AG04449 (cell line): ENCODE data around the gene SNAPIN.

ENCODE experiments used
- CTCF ChIA-PET: fragments of 350-600 bp; formaldehyde crosslinking; extraction: SDS; loops from one replicate; lab custom pipeline; 2021; ENCODE audit warnings: antibody characterized with exemption; lab: Yijun Ruan, JAX
- POLR2A ChIA-PET: fragments of 400-600, 350-600 bp; formaldehyde crosslinking; extraction: SDS; loops from one replicate; lab custom pipeline; 2020; ENCODE audit warnings: antibody characterized with exemption, inconsistent platforms; lab: Yijun Ruan, JAX
- DNase-seq: peaks from one replicate; pipeline ENCODE4 v3.0.0-alpha.2; 2010; ENCODE audit warnings: low read depth, low spot score
- H3K4me3 ChIP-seq: 2 replicates; pipeline ENCODE4 v1.5.1; 2011; ENCODE audit warnings: low read depth, mild to moderate bottlenecking, control low read depth, low read length
- TF ChIP-seq, protein P1 (sequence below): IDR thresholded peaks from one replicate; pipeline ENCODE4 v1.5.1; 2011; ENCODE audit warnings: mild to moderate bottlenecking, moderate library complexity, low read length, control low read depth, inconsistent platforms; ENCODE audit not compliant: insufficient read depth; ENCODE audit errors: missing control alignments

Gene SNAPIN

DNA sequence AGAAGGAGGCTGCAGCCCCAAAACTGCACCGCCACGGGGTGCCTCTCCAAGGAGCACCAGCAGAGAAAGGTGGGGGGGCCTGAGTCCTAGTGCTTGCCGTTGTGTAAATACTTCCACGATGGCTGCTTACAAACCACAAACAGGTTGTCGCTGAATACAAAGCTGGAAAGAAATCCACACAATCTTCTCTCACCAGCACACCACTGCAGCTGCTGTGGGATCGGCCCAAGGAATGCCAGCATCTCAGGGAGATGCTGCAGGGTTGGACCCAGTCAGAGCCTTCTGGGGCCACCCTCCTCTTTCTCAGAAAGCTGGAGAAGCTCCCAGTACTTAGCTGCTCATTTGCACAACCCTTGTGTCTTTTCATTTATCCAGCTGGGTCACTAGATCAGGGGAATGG lies 39.3 kb upstream of the SNAPIN start:
- TF ChIP-seq, protein P1, sequence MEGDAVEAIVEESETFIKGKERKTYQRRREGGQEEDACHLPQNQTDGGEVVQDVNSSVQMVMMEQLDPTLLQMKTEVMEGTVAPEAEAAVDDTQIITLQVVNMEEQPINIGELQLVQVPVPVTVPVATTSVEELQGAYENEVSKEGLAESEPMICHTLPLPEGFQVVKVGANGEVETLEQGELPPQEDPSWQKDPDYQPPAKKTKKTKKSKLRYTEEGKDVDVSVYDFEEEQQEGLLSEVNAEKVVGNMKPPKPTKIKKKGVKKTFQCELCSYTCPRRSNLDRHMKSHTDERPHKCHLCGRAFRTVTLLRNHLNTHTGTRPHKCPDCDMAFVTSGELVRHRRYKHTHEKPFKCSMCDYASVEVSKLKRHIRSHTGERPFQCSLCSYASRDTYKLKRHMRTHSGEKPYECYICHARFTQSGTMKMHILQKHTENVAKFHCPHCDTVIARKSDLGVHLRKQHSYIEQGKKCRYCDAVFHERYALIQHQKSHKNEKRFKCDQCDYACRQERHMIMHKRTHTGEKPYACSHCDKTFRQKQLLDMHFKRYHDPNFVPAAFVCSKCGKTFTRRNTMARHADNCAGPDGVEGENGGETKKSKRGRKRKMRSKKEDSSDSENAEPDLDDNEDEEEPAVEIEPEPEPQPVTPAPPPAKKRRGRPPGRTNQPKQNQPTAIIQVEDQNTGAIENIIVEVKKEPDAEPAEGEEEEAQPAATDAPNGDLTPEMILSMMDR: no peak
- no peak for DNase-seq
- CTCF ChIA-PET: interaction anchor here (1.7 to 12.8 kb wide), 7 partner anchors 7 to 124 kb away, joined by 4 to 178 read pairs (median 19); partner anchors contain the start of genes CHTOP, S100A1, S100A13 and S100A16
- POLR2A ChIA-PET: interaction anchor here (0.6 to 9.4 kb wide), 5 partner anchors 8 to 87 kb away, joined by 3 to 127 read pairs (median 3); partner anchors contain the start of genes CHTOP, S100A13 and S100A6
- no peak overlapping the region for H3K4me3 ChIP-seq

DNA sequence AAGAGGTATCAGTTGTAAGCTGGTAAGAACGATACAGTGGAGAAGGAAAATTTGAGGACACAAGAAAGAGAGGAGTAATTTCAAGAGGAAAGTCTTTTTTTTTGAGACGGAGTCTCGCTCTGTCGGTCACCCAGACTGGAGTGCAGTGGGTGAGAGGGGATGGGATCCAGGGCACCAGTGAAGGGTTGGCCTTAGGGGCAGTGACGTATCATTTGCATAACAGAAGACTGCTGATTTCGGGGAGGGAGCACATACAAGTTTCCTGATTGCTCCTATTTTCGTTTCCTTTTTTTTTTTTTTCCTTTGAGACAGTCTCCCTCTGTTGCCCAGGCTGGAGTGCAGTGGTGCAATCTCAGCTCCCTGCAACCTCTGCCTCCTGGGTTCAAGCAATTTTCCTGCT lies 35.4 kb upstream of the SNAPIN start:
- TF ChIP-seq, protein P1: no peak
- ChIA-PET CTCF (interaction anchor here (1.1 to 14.0 kb wide), 4 partner anchors 6 to 113 kb away, joined by 3 to 178 read pairs (median 4); partner anchors contain the start of genes CHTOP, S100A14 and S100A16), POLR2A (interaction anchor here (0.7 to 1.1 kb wide), 2 partner anchors 9 to 13 kb away, joined by 4 to 5 read pairs; no protein-coding TSS in a partner anchor)

DNA sequence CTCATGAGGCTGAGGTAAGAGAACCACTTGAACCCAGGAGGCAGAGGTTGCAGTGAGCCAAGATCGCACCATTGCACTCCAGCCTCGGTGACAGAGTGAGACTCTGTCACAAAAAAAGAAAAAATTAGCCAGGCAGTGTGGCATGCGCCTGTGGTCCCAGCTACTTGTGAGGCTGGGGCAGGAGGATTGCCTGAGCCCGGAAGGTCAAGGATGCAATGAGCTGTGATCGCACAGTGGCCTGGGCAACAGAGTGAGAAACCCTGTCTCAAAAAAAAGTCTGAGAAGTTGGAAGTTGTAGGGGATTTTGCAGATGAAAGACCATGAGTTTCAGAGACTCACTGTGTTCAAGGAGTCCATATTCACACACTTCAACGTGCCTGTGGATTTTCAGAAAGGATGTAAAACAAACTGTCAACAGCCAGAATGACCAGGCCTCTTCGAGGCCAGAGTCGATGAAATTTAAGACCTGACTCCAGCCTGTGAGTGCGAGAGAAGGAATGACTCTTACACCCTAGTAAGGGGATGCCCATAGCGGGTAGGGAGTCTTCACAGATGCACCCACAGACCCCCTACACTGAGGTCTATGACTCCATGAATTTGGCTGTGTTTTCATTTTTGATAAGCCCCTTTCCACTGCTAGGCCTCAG lies 33.4 kb upstream of the SNAPIN start:
- ChIA-PET POLR2A (interaction anchor here (0.6 to 2.3 kb wide), 3 partner anchors 10 to 27 kb away, joined by 3 to 8 read pairs (median 3); no protein-coding TSS in a partner anchor), CTCF (interaction anchor here (0.5 to 14.0 kb wide), 4 partner anchors 8 to 107 kb away, joined by 3 to 178 read pairs (median 30); partner anchors contain the start of genes S100A14, S100A16 and S100A6)
- no peak for DNase-seq
- no peak overlapping the region for H3K4me3 ChIP-seq
- TF ChIP-seq, protein P1: no peak

More for the DNA sequence above, 35.4 kb upstream of the SNAPIN start:
- H3K4me3 ChIP-seq: no peak overlapping the region
- DNase-seq: no peak

DNA sequence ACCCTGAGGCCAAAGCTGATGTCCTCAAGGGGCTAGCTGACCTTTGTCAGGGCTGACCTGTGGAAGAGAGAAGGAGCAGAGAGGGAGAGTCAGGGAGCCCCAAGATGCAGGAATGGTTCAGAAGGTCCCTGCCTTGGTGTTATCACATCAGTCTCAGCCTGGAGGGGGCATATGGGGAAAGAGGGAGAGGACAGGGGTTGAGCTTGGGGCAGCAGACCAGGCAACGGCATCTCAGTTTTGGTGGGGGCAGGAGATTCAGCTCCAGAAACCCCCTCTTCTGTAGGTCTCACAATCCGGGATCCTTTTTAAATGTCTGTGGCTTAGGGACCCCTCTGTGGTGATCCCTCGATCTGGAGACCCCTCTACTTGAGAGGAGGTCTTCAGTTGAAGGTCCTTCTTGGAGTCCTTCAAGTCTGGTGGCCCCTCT lies 32.0 kb upstream of the SNAPIN start:
- CTCF ChIA-PET: interaction anchor here (1.0 to 14.0 kb wide), 12 partner anchors 10 to 360 kb away, joined by 3 to 178 read pairs (median 8); partner anchors contain the start of genes RAB13, S100A14, S100A16 and S100A6
- H3K4me3 ChIP-seq: peak overlapping the region; percentile 84
- POLR2A ChIA-PET: interaction anchor here (0.5 to 2.7 kb wide), 13 partner anchors 12 to 364 kb away, joined by 3 to 127 read pairs (median 8); partner anchors contain the start of genes CREB3L4, RPS27, S100A14 and S100A16

DNA sequence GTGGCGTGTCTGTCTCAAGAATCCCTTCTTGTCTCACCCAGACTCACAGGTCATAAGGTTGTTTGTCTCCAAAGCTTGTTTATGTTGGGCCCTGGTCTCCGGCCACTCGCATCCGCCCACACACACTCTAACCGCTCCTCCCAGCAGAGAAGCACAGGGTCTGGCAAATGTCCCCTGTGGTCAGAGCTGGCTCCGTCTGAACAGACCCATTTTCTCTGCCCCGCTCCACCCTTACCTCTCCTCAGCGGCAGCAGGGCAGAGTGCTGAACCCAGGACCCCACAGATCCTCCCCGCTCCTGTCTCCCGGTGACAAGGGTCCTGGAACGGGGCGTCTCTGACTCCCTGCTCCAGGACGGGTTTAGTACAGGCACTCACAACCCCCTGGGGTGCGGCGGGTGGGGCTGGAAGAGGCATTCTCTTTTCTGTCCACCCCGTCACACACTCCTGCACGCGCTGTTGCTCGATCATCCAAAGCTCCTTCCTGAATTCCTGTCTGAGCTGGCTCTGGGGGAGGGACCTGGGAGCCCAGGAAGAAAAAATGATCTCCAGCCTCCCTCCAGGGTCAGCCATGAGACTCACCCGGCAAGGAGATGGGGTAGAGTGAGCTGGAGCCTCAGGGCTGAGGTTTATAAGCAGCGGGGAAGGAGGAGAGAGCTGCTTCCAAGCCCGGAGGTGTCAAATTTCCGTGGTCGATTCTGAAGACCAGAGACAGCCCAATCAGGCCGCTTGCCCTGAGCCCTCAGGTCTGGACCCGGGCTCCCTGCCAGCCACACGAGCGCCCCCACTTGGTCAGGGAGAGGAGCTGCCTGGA lies 31.4 kb upstream of the SNAPIN start, which contains the start of gene S100A13:
S100A13 (minus strand) TSS at position 602 of the 811 bp plus-strand sequence. CDS start 1,033 bp downstream, outside the sequence.
- ChIA-PET CTCF (interaction anchor here (0.6 to 14.0 kb wide), 26 partner anchors 9 to 326 kb away, joined by 3 to 178 read pairs (median 4); partner anchors contain the start of genes S100A14, S100A16 and S100A6), POLR2A (interaction anchor here (0.6 to 2.7 kb wide), 33 partner anchors 9 to 363 kb away, joined by 3 to 127 read pairs (median 5); partner anchors contain the start of genes CREB3L4, DENND4B, ILF2 and INTS3)
- peak within 1 kb of the TSS; percentile 84 for H3K4me3 ChIP-seq
- DNase-seq: peak; percentile 70
- TF ChIP-seq, protein P1: peak; percentile 84

More for the DNA sequence above, 32.0 kb upstream of the SNAPIN start:
- TF ChIP-seq, protein P1: no peak
- no peak for DNase-seq
